ENCODE measurements around the gene KNCN.

GRCh38 chr1:46525253-46525983 lies 26.0 kb downstream of the KNCN start:
- TF ChIP-seq EP300 (IDR thresholded peaks at IDR 0.05; ENCODE audit: borderline replicate concordance) (peak; percentile 99), TAF1 (IDR thresholded peaks at IDR 0.05; ENCODE audit: low read depth) (0 out of 2 replicates have a peak, but pooled peaks have one; percentile 36), FOXM1 (IDR thresholded peaks at IDR 0.05; ENCODE audit: borderline replicate concordance, low read depth) (peak; percentile 94)
- TF ChIP-seq, protein P1, sequence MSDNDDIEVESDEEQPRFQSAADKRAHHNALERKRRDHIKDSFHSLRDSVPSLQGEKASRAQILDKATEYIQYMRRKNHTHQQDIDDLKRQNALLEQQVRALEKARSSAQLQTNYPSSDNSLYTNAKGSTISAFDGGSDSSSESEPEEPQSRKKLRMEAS (IDR thresholded peaks at IDR 0.05) = peak; percentile 88
